Measurements from ENCODE around the gene TP53BP2.
A peak's percentile ranks its signal among the peaks of the same experiment; 100 is the strongest.

TP53BP2 gene

DNA sequence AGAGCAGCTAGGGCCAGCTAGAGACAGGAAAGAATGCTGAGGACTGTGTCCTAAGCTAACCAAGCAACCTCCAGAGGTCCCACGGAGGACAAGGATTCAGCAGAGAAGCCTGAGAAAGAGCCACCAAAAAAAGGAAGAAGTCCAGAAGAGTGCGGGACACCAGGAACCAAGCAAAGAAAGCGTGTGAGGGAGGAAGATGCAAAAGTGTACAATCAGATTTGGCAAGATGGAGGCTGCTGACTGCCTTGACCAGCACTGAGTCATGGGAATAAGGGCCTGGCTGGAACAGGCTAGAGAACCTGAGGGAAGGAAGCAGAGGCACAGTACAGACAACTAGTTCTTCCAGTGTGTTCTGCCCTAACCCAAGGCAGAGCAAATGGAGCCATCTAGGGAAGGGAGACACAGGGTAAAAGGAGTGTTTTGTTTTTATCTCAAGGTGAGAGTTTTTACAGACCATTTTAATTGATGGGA, 18.5 kb downstream of the TP53BP2 start:
- TF ChIP-seq SPI1 (IDR thresholded peaks at IDR 0.05; ENCODE audit: borderline replicate concordance, low read depth) (peak; percentile 11; the same call in 1 of the 2 replicates), GABPA (IDR thresholded peaks at IDR 0.05; ENCODE audit: low read depth) (no peak), POLR2AphosphoS5 (IDR thresholded peaks at IDR 0.05; ENCODE audit: low read depth) (0 out of 2 replicates have a peak, but pooled peaks have one; percentile 29)
- TF ChIP-seq, protein P1, sequence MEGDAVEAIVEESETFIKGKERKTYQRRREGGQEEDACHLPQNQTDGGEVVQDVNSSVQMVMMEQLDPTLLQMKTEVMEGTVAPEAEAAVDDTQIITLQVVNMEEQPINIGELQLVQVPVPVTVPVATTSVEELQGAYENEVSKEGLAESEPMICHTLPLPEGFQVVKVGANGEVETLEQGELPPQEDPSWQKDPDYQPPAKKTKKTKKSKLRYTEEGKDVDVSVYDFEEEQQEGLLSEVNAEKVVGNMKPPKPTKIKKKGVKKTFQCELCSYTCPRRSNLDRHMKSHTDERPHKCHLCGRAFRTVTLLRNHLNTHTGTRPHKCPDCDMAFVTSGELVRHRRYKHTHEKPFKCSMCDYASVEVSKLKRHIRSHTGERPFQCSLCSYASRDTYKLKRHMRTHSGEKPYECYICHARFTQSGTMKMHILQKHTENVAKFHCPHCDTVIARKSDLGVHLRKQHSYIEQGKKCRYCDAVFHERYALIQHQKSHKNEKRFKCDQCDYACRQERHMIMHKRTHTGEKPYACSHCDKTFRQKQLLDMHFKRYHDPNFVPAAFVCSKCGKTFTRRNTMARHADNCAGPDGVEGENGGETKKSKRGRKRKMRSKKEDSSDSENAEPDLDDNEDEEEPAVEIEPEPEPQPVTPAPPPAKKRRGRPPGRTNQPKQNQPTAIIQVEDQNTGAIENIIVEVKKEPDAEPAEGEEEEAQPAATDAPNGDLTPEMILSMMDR (IDR thresholded peaks at IDR 0.05; ENCODE audit: insufficient read depth, low read length) = no peak
- TF ChIP-seq, protein P2, sequence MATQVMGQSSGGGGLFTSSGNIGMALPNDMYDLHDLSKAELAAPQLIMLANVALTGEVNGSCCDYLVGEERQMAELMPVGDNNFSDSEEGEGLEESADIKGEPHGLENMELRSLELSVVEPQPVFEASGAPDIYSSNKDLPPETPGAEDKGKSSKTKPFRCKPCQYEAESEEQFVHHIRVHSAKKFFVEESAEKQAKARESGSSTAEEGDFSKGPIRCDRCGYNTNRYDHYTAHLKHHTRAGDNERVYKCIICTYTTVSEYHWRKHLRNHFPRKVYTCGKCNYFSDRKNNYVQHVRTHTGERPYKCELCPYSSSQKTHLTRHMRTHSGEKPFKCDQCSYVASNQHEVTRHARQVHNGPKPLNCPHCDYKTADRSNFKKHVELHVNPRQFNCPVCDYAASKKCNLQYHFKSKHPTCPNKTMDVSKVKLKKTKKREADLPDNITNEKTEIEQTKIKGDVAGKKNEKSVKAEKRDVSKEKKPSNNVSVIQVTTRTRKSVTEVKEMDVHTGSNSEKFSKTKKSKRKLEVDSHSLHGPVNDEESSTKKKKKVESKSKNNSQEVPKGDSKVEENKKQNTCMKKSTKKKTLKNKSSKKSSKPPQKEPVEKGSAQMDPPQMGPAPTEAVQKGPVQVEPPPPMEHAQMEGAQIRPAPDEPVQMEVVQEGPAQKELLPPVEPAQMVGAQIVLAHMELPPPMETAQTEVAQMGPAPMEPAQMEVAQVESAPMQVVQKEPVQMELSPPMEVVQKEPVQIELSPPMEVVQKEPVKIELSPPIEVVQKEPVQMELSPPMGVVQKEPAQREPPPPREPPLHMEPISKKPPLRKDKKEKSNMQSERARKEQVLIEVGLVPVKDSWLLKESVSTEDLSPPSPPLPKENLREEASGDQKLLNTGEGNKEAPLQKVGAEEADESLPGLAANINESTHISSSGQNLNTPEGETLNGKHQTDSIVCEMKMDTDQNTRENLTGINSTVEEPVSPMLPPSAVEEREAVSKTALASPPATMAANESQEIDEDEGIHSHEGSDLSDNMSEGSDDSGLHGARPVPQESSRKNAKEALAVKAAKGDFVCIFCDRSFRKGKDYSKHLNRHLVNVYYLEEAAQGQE (IDR thresholded peaks at IDR 0.05; ENCODE audit: insufficient replicate concordance, low read depth) = no peak
- peak in 1 of 2 experiments; percentile 67 for DNase-seq (ENCODE audit: low read depth in 1 of 2, low spot score in 1 of 2)
- Histone ChIP-seq H3K27me3 (ENCODE audit: insufficient read depth, poor library complexity, severe bottlenecking) (no peaks in the 10 kb centered on the region), H3K27ac (replicated peaks) (peak overlapping the region; percentile 71), H3K4me3 (replicated peaks; ENCODE audit: insufficient read depth, low read length) (no peak overlapping the region)

DNA sequence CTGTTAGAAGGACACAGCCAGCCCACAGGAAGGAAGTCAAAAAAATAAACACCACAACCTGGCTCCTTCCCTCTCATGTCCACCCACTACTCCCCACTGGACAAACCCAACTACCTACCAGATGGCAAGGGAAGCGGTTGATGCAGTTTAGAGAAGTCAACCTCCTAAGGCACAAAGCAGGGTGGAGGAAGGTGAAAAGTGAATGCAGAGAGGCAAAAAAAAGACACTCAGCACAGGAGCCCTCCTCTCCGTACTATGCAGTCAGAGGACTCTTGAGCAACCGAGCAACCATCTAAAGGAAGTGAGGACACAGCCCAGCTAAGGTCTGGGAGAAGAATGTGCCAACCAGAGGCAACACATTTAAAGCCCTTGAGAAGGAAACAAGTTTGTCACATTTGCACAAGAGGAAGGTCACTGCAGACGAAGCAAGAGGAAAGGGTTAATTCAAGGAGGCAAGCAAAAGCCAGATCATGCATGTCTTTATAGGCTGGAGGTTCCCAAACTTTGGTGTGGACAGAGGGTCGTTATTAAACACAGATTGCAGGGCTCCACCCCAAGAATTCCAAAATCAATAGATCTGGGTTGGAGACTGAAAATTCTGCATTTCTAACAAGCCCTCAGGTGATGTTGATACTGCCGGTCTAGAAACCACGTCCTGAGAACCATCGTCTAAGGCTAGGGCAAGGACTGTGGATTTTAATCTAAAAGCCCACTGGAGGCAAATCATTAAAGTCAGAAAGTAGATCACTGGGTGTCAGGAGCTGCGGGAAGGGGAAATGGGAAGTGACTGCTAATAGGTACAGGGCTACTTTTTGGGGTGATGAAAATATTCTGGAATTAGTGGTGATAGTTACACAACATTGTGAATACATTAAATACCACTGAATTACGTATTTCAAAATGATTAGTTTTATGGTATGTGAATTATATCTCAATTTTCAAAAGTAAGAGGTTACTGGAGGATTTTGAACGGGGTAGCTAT, 19.7 kb downstream of the TP53BP2 start:
- H3K27ac ChIP-seq (replicated peaks) = peak overlapping the region; percentile 71
- peak overlapping the region; percentile 7 for H3K4me3 ChIP-seq (replicated peaks; ENCODE audit: insufficient read depth, low read length)
- no peaks in the 10 kb centered on the region for H3K27me3 ChIP-seq (ENCODE audit: insufficient read depth, poor library complexity, severe bottlenecking)
- peak; percentile 94 for TF ChIP-seq POLR2AphosphoS5 (IDR thresholded peaks at IDR 0.05; ENCODE audit: low read depth)
- TF ChIP-seq, protein P1 (IDR thresholded peaks at IDR 0.05; ENCODE audit: insufficient read depth, low read length) = no peak
- peak; percentile 81 for TF ChIP-seq SPI1 (IDR thresholded peaks at IDR 0.05; ENCODE audit: borderline replicate concordance, low read depth)
- TF ChIP-seq, protein P2 (IDR thresholded peaks at IDR 0.05; ENCODE audit: insufficient replicate concordance, low read depth) = peak; percentile 67
- TF ChIP-seq GABPA (IDR thresholded peaks at IDR 0.05; ENCODE audit: low read depth) = peak; percentile 68
- peak; percentile 97 to 98 for DNase-seq (ENCODE audit: low read depth in 1 of 2, low spot score in 1 of 2)

DNA sequence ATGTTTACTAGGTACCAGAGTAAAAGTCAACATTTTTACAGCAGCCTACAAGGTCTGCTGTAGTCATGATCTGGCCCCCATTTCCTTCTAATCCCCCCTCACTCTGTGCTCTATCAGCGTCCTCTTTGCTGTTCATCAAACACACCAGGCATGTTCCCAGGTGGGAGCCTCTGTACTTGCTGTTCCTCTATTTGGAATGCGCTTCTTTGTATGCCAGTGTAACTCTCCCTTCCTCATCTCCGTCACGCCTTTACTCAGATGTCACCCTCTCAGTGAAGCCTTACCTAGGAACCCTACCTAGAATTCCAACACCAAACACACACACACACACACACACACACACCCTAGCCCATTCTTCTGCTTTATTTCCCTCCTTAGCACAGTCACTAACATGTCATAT, 21.0 kb downstream of the TP53BP2 start:
- peak in 1 of 2 experiments; percentile 56 for DNase-seq (ENCODE audit: low read depth in 1 of 2, low spot score in 1 of 2)
- TF ChIP-seq GABPA (IDR thresholded peaks at IDR 0.05; ENCODE audit: low read depth) (no peak), SPI1 (IDR thresholded peaks at IDR 0.05; ENCODE audit: borderline replicate concordance, low read depth) (peak; percentile 78)
- H3K27ac ChIP-seq (replicated peaks) = peak overlapping the region; percentile 71
- H3K27me3 ChIP-seq (ENCODE audit: insufficient read depth, poor library complexity, severe bottlenecking) = no peaks in the 10 kb centered on the region
- no peak overlapping the region; the same call in 1 of the 2 replicates for H3K4me3 ChIP-seq (replicated peaks; ENCODE audit: insufficient read depth, low read length)

DNA sequence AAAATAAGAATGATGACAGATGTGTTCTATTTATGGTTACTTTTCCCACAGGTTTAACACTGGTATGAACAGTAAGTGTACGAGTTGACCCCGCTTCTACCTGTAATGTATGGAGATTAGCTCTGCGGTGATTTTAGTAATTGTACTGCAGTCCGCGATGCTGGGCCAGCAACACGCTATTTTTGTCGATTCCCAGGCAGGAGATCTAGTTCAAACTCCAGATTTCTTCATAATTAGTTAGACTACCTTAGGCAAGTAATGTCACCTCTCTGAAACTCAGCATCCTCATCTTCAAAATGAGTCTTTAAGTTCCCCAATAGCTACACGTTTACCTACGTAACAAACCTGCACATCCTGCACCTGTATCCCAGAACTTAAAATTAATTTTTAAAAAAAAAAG, 21.5 kb downstream of the TP53BP2 start:
- Histone ChIP-seq H3K27me3 (ENCODE audit: insufficient read depth, poor library complexity, severe bottlenecking) (no peaks in the 10 kb centered on the region), H3K27ac (replicated peaks) (peak overlapping the region; percentile 71), H3K4me3 (replicated peaks; ENCODE audit: insufficient read depth, low read length) (no peak overlapping the region)
- TF ChIP-seq POLR2AphosphoS5 (IDR thresholded peaks at IDR 0.05; ENCODE audit: low read depth) = no peak
- TF ChIP-seq, protein P2 (IDR thresholded peaks at IDR 0.05; ENCODE audit: insufficient replicate concordance, low read depth) = no peak
- no peak for TF ChIP-seq SPI1 (IDR thresholded peaks at IDR 0.05; ENCODE audit: borderline replicate concordance, low read depth)
- TF ChIP-seq, protein P1 (IDR thresholded peaks at IDR 0.05; ENCODE audit: insufficient read depth, low read length) = no peak
- no peak for TF ChIP-seq GABPA (IDR thresholded peaks at IDR 0.05; ENCODE audit: low read depth)
- no peak for DNase-seq (ENCODE audit: low read depth in 1 of 2, low spot score in 1 of 2)
